ENCODE measurements around the gene TLR4.

The TLR4 gene

DNA sequence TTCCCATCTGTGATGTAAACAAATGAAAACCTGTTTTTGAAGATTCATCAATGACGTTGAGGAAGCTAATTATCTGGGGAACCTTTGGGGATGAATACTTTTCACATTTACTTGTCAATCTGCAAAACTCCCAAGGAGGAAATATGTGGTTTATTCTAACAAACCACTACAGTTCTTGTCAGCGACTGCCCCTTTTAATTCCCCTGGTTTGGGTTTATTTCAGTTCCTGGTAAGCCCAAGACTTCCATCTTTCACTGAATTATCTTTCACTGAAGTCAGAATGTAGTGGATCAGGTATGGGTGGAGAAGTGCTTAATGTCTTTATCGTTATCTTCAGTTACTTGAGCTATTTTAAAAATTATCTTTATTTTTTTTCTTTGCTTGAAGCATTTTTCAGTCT, 40.2 kb downstream of the TLR4 start:
- DNase-seq (ENCODE audit: low spot score) (no peak), FAIRE-seq (no peak)

GRCh38 chr9:117744856-117745389, 40.7 kb downstream of the TLR4 start:
- FAIRE-seq (no peak), DNase-seq (ENCODE audit: low spot score) (no peak)

DNA sequence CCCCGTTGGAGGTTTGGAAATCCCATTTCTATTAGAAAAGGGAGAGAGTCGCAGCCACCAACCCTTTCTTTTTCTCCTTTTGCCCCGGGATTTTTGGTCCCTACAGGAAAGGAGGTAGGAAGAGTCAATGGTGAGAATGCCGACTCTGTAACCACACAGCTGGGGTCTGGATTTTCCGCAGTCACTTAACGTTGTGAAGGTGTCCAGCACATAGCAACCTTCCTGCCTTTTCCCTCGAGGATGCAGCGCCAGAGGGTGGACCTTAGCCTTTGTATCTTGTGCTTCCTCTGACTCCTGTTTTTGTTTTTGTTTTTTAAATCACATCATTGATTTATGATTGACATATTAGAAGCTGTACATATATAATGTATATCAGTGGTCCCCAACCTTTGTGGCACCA, 41.4 kb downstream of the TLR4 start:
- FAIRE-seq (no peak), DNase-seq (ENCODE audit: low spot score) (no peak)

DNA sequence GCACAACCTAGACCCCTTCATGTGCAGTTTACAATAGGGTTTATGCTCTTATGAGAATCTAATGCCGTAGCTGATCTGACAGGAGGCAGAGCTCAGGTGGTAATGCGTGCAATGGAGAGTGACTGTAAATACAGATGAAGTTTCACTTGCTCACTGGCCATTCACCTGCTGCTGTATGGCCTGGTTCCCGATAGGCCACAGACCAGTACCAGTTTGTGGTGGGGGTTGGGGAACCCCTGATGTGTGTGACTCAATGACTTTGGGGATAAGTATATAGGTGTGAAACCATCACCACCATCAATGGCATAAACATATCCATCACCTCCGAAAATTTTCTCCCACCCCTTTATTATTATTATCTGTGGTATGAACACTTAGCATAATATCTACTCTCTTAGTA, 42.1 kb downstream of the TLR4 start:
- DNase-seq (ENCODE audit: low spot score) (no peak), FAIRE-seq (no peak)

- no peak for DNase-seq (ENCODE audit: low spot score)
- FAIRE-seq: no peak
These were observed 43.3 kb downstream of the TLR4 start for GRCh38 chr9:117747386-117747970.

GRCh38 chr9:117750401-117750800, 46.2 kb downstream of the TLR4 start:
- FAIRE-seq (no peak), DNase-seq (ENCODE audit: low spot score) (no peak)

DNA sequence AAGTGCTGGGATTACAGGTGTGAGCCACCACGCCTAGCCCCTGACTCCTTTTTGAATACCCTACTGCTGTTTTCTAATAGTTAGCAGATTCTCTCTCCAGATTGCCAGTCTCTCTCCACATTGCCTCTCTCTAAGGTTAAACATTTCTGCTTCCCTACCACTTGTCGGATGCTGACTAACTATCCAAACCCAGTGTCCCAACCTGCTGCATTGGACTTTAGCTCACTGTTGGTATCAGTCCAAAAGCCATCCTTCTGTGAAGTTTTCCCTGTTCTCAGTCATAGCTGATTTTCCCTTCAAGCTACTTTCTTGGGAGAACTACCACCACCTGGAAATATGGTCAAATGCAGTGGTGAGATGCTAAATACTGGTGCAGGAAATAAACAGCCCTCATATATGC, 48.7 kb downstream of the TLR4 start:
- FAIRE-seq (no peak), DNase-seq (ENCODE audit: low spot score) (no peak)

DNA sequence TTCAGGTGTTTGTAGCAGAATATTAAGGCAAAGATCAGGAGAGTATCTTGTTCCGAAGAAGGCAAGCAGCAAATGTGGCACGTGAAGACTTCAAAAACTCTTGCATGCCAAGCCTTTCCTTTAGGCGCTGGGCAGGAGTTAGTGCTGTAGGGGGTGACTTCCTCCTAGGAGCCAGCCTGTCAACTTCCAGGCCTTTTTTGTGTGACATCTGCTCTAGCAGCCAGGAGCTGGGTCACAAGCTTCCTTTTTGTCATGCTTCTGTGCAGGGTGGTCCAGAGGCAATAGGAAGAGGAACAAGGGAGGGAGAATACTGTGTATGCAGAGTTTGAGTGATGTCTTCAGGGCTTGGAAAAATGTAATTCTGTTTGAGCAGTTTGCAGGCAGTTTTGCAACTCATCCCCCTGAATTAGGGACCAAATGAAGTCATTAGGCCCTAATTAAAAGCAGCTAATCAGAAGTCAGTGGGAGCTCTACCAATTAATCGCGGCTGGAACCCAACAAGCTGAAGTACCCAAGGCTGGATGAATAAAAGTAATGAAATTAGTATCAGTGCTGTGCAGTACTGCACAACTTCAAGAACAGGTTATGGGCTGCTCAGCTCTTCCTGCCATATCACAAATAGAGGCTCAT, 53.5 kb downstream of the TLR4 start:
- no peak for DNase-seq (ENCODE audit: low spot score)
- FAIRE-seq: no peak

- FAIRE-seq (peak; percentile 93), DNase-seq (ENCODE audit: low spot score) (peak; percentile 78)
These were observed 59.1 kb downstream of the TLR4 start for GRCh38 chr9:117763314-117763713.

- DNase-seq (ENCODE audit: low spot score): no peak
- FAIRE-seq: no peak
These were observed 64.7 kb downstream of the TLR4 start for GRCh38 chr9:117768750-117769395.

DNA sequence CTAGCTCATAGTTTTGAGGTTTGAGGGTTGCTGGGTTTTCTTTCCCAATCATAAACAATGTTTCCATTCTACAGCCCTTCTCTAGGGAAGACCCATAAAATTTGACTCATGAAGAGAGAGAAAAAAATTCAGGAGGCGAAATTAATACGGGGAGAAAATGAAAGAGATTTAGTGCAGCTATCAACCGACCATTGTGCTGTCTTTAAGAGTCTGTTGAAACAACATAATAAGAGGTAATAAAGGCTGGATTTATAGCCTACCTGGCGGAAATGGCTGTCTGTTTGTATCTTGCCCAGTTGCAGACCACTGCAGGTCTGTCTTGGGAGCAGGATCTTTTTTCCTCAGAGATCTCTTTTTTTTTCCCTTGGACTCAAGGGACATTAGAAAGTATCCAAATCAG, 66.9 kb downstream of the TLR4 start:
- no peak for DNase-seq (ENCODE audit: low spot score)
- no peak for FAIRE-seq

DNA sequence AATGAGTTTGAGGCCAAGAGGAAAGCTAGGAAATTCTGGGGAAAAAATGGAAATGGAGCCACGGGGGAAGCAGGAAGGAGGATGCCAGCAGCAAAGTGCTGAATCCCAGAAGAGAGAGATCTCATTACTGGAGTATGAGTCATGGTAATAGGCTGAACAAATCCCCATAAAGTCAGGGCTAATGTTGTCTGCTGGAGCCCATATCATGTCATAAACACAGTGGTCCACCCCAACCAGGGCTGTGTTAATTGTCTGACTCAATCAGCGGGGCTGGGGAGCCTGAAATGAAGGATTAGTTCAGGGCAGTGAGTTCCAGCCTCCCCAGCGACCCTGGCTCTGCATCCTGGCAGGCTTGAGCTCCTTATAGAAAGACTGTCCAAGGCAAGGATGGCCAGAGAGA, 68.8 kb downstream of the TLR4 start:
- peak; percentile 65 for FAIRE-seq
- peak; percentile 53 for DNase-seq (ENCODE audit: low spot score)
